Common myeloid progenitor, CD34-positive (primary cell): ENCODE results near the gene PXMP2.

Experiments
- CTCF ChIA-PET: fragments of 350-600 bp; sonication (Branson Sonifier 250); formaldehyde crosslinking; loops from one replicate; lab custom pipeline; 2021; ENCODE audit warnings: antibody characterized with exemption; lab: Charles Lee
- POLR2A ChIA-PET: fragments of 350-600 bp; sonication (Branson Sonifier 250); formaldehyde crosslinking; loops from one replicate; lab custom pipeline; 2021; ENCODE audit warnings: antibody characterized with exemption; lab: Charles Lee
- DNase-seq, 3 donors: peaks; one replicate each; pipeline versions ENCODE4 v3.0.0 to v3.0.0-alpha.2; 2013
- H3K27ac ChIP-seq, 2 experiments: 1 replicate in 1 of 2; 2 replicates in 1 of 2; pipeline ENCODE4 v1.7.0; 2013; ENCODE audit warnings: inconsistent platforms in 2 of 2, low read length in 2 of 2, mild to moderate bottlenecking in 2 of 2, low read depth in 1 of 2, moderate library complexity in 1 of 2; ENCODE audit not compliant: severe bottlenecking in 2 of 2, insufficient read depth in 1 of 2, poor library complexity in 1 of 2
- H3K27me3 ChIP-seq, 5 experiments: replicated peaks in 2 of 5; 1 replicate in 3 of 5; 2 replicates in 2 of 5; pipeline versions ENCODE4 v1.6.1 to v1.7.0; 2013; ENCODE audit warnings: low read length in 4 of 5, mild to moderate bottlenecking in 2 of 5, moderate library complexity in 2 of 5, inconsistent platforms in 1 of 5; ENCODE audit not compliant: insufficient read depth in 5 of 5, control insufficient read depth in 4 of 5
- H3K36me3 ChIP-seq, 4 experiments: 1 replicate in 2 of 4; 2 replicates in 2 of 4; pipeline versions ENCODE4 v1.6.1 to v1.7.0; 2013; ENCODE audit warnings: low read length in 3 of 4, control low read depth in 1 of 4, mild to moderate bottlenecking in 1 of 4; ENCODE audit not compliant: control insufficient read depth in 4 of 4, insufficient read depth in 4 of 4
- H3K4me1 ChIP-seq, 4 experiments: 1 replicate in 3 of 4; 2 replicates in 1 of 4; pipeline versions ENCODE4 v1.6.1 to v1.7.1; 2013; ENCODE audit warnings: low read length in 3 of 4, mild to moderate bottlenecking in 3 of 4, control low read depth in 1 of 4, inconsistent platforms in 1 of 4, moderate library complexity in 1 of 4; ENCODE audit not compliant: control insufficient read depth in 4 of 4, insufficient read depth in 4 of 4; ENCODE audit errors: control extremely low read depth in 1 of 4
- H3K4me3 ChIP-seq, 7 experiments: 1 replicate in 4 of 7; 2 replicates in 3 of 7; pipeline versions ENCODE4 v1.5.1 to v1.7.0; 2013; ENCODE audit warnings: mild to moderate bottlenecking in 7 of 7, low read length in 6 of 7, moderate library complexity in 6 of 7, inconsistent platforms in 2 of 7, low read depth in 2 of 7, control low read depth in 1 of 7; ENCODE audit not compliant: insufficient read depth in 4 of 7, control insufficient read depth in 1 of 7; ENCODE audit errors: extremely low read depth in 1 of 7
- H3K9me3 ChIP-seq, 5 experiments: 1 replicate in 4 of 5; 2 replicates in 1 of 5; pipeline versions ENCODE4 v1.6.1 to v1.7.1; 2013; ENCODE audit warnings: low read length in 4 of 5, mild to moderate bottlenecking in 2 of 5, inconsistent platforms in 1 of 5, low read depth in 1 of 5, moderate library complexity in 1 of 5; ENCODE audit not compliant: control insufficient read depth in 4 of 5, insufficient read depth in 2 of 5; ENCODE audit errors: control extremely low read depth in 1 of 5
- WGBS: methylation state at CpG from one replicate; pipeline ENCODE4 v1.1.5; 2013; ENCODE audit not compliant: insufficient coverage; 5-methylcytosine and 5-hydroxymethylcytosine counted together

PXMP2 gene

DNA sequence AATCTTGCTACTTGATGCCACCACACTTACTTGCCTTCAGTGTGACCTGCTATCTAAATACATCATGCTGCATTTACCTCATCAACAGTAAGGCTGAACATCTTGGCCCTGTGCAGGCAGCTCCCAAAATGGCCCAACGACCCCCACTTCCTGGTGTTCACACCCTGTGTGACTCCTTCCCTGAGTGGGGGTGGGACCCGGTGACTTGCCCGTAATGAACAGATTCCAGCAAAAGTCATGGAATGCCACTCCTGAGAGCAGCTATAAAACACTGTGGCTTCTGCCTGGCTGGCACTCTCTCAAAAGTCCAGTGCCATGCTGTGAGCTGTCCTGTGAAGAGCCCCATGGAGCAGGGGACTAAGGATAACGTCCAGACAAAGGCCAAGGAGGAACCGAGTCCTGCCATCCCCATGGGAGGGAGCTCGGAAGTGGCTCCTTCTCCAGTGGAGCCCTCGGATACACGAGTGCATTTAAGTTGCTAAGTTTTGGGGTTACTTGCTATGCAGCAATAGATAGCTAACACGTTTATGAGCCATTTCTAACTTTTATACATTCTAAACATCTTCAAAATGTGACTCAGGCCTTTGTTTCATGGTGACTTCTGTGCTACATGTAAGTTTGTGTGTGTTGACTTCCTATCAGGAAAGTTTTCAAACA is 35.8 kb upstream of the PXMP2 start:
- WGBS: 95% methylated on average over 6 of the region's 9 CpGs
- no peak for DNase-seq
- Histone ChIP-seq H3K4me3 (no peak overlapping the region), H3K27ac (peak overlapping the region in 1 of 2 experiments; percentile 9), H3K27me3 (no peaks in the 10 kb centered on the region), H3K4me1 (no peaks in the 10 kb centered on the region), H3K9me3 (no peaks in the 10 kb centered on the region), H3K36me3 (peaks cover 21 to 91% (median 50%) of the 10 kb centered on the region in 4 experiments)
- POLR2A ChIA-PET: no interaction called here
- CTCF ChIA-PET: interaction anchor here (1.5 kb wide), 1 partner anchor 10 kb away, joined by 4 read pairs; no protein-coding TSS in a partner anchor

DNA sequence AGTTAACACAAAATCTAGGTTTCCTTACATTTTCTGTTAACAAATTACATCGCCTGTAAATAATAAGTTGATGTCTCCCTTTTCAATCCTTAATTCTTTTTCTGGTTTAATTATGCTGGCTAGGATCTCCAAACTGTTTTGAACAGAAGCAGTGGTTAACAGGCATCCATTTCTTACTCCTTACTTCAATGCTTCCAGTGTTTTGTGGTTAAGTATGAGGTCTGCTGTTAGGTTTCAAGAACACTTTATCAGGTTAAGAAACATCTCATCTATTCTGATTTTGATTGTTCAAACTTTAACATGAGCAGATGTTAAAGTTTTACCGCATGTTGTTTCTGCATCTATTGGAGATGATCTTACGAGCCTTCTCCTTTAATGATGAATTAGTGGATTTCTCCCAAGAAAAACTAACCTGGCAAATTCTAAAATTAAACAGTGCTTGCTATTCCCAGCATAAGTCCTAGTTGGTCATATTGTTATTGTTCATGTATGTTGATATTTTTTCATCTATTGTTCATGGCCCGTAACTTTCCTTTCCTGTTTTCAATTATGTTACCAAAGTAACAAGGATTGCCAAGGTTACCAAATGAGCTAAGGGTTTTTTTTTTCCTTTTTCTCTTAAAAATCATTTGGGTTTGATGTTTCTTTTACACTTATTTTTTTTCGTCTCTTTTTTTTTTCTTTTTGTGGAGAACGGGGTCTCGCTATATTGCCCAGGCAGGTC is 33.7 kb upstream of the PXMP2 start:
- CTCF ChIA-PET: interaction anchor here (4.3 kb wide), 1 partner anchor 14 kb away, joined by 29 read pairs; no protein-coding TSS in a partner anchor
- Histone ChIP-seq H3K4me1 (peaks cover 9 to 21% (median 18%) of the 10 kb centered on the region in 4 experiments), H3K27me3 (no peaks in the 10 kb centered on the region), H3K9me3 (no peaks in the 10 kb centered on the region), H3K4me3 (no peak overlapping the region), H3K36me3 (peaks cover 11 to 88% (median 43%) of the 10 kb centered on the region in 4 experiments), H3K27ac (peak overlapping the region in 1 of 2 experiments; percentile 30)
- no peak for DNase-seq
- 87% methylated on average over 3 of the region's 7 CpGs for WGBS
- POLR2A ChIA-PET: no interaction called here

DNA sequence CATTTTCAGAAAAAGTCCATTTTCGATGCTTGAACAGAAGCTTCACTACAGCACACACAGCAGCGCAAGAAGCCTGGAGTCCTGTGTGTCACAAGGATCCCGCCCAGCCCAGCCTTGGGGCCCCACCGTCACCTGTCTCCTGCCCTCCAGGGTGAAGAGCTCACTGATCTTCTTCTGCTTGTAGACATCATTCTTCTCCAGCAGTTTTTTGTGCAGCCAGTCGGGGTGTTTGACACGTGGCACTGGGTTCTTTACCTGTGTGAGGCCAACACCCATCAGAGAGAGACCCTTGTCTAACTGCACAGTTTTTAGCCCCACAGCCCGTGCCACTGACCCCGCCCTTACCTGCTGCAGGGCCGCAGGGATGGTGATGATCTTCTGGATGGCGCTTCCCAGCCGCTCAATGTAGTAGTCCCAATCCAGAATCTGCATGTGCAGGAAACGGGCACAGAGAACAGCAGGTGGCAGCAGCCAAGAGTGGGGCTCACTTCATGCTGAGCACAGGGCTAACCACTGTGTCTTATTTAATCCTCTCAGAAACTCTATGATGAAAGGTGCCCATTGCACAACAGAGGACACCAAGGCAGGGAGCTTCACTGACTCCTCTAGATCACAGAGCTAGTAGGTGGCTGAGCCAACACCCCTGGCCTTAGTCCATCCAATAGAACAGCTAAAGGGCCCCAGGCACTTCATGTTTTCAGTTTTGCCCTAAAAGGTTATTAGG is 30.2 kb upstream of the PXMP2 start:
- Histone ChIP-seq H3K4me3 (peak overlapping the region in 1 of 7 experiments; percentile 30), H3K9me3 (no peaks in the 10 kb centered on the region), H3K27me3 (no peaks in the 10 kb centered on the region), H3K27ac (peak overlapping the region; percentile 85), H3K36me3 (peaks cover 2 to 89% (median 35%) of the 10 kb centered on the region in 4 experiments), H3K4me1 (peaks cover 12 to 56% (median 52%) of the 10 kb centered on the region in 4 experiments)
- WGBS: 95% methylated on average over 12 of the region's 12 CpGs
- peak in 1 of 3 donors; percentile 37 for DNase-seq
- POLR2A ChIA-PET: interaction anchor here (0.6 kb wide), 1 partner anchor 25 kb away, joined by 3 read pairs; no protein-coding TSS in a partner anchor
- CTCF ChIA-PET: interaction anchor here (0.7 to 4.3 kb wide), 5 partner anchors 9 to 18 kb away, joined by 3 to 29 read pairs (median 4); no protein-coding TSS in a partner anchor

DNA sequence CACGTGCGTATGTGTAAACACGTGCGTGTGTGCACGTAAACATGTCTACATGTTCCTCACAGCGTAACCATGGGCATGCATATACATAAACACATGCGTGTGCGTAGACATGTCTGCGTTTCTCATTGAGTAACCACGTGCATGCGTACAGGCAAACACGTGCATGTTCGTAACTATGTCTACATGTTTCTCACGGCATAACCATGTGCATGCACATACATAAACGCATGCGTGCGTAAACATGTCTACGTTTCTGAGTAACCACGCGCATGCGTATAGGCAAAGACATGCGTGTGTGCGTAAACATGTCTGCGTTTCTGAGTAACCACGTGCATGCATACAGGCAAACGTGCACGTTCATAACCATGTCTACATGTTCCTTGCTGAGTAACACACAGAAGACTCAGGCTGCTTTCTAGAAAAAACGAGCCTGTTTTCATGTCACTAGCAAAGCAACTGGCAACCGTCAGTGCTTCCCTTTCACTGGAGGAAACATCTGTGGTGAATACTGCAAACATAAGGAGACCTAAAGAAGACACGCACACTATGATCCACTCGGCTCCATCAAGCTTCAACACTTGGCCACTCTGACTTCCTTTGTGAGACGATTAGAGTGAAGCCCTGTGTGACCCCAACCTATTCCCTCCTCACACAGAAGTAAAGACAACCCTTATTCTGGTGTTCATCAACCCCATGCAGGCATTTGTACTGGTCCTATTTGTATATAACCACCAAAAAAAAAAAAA is 29.1 kb upstream of the PXMP2 start:
- Histone ChIP-seq H3K27me3 (no peaks in the 10 kb centered on the region), H3K9me3 (no peaks in the 10 kb centered on the region), H3K27ac (peak overlapping the region; percentile 85), H3K4me1 (peaks cover 12 to 67% (median 64%) of the 10 kb centered on the region in 4 experiments), H3K36me3 (peaks cover 0 to 91% (median 31%) of the 10 kb centered on the region in 4 experiments), H3K4me3 (no peak overlapping the region)
- DNase-seq: peak; percentile 87 to 100 (median 98)
- whole genome bisulfite sequencing: 61% methylated on average over 32 of the region's 32 CpGs
- ChIA-PET CTCF (interaction anchor here (0.7 to 4.3 kb wide), 5 partner anchors 10 to 29 kb away, joined by 3 to 29 read pairs (median 4); no protein-coding TSS in a partner anchor), POLR2A (interaction anchor here (0.6 kb wide), 1 partner anchor 228 kb away, joined by 3 read pairs; no protein-coding TSS in a partner anchor)

DNA sequence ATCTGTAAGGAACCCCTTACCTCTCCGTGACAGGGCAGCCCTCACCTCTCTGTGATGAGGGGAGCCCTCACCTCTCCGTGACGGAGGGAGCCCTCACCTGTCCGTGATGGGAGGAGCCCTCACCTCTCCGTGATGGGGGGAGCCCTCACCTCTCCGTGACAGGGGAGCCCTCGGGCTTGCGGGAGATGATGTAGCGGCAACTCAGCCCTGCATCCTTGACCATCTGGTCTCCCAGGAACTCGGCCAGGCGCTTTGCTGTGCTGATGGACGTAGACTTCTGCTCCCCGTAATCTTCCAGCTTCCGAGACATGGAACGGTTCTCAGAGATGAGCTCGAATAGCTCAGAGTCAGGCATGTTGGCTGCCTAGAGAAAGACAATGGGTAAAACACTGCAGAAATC is 28.2 kb upstream of the PXMP2 start:
- CTCF ChIA-PET: interaction anchor here (1.7 kb wide), 1 partner anchor 30 kb away, joined by 4 read pairs; no protein-coding TSS in a partner anchor
- POLR2A ChIA-PET: interaction anchor here (0.6 kb wide), 1 partner anchor 229 kb away, joined by 3 read pairs; no protein-coding TSS in a partner anchor
- peaks cover 0 to 89% (median 30%) of the 10 kb centered on the region in 4 experiments for H3K36me3 ChIP-seq

DNA sequence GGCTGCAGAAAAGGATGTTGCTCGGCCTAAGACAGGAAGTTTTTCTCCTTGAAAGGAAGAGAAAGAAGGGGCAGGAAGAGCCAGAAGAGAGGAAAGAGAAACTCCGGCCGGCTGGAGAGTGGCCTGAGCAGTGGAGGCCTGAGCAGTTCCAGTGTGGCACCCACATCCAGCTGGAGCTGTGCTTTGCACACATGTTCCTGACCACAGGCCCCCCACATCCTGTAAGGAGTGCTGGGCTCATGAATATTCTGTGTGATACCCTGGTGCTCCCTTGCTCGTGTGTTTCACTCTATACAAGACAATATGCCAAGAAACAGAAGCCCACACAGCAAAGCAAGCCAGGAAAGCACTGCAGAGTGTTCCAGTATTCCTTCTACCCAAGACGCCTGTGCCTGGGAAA is 27.3 kb upstream of the PXMP2 start:
- peak overlapping the region; percentile 85 for H3K27ac ChIP-seq
- H3K4me1 ChIP-seq: peaks cover 13 to 84% (median 81%) of the 10 kb centered on the region in 4 experiments
- no peaks in the 10 kb centered on the region for H3K27me3 ChIP-seq
- ChIA-PET CTCF (interaction anchor here (0.9 kb wide), 1 partner anchor 21 kb away, joined by 3 read pairs; no protein-coding TSS in a partner anchor), POLR2A (no interaction called here)
- no peaks in the 10 kb centered on the region for H3K9me3 ChIP-seq
- peak in 2 of 3 donors; percentile 67 to 74 for DNase-seq
- peaks cover 0 to 90% (median 24%) of the 10 kb centered on the region in 4 experiments for H3K36me3 ChIP-seq
- peak overlapping the region in 2 of 7 experiments; percentile 1 to 19 for H3K4me3 ChIP-seq
- 27% methylated on average over 4 of the region's 5 CpGs for WGBS

More for the DNA sequence above, 28.2 kb upstream of the PXMP2 start:
- H3K4me1 ChIP-seq: peaks cover 12 to 75% (median 72%) of the 10 kb centered on the region in 4 experiments
- DNase-seq: no peak
- H3K9me3 ChIP-seq: no peaks in the 10 kb centered on the region
- over 99% methylated on average over 16 of the region's 16 CpGs for WGBS
- no peaks in the 10 kb centered on the region for H3K27me3 ChIP-seq
- H3K4me3 ChIP-seq: peak overlapping the region in 1 of 7 experiments; percentile 20
- H3K27ac ChIP-seq: peak overlapping the region; percentile 85
